Activated naive CD4-positive, alpha-beta T cell treated with anti-CD3 and anti-CD28 coated beads, Interleukin-2, amount 10 ng/mL, durations not matched to agents 7 days and 5 days (primary cell): ENCODE measurements around the gene FUT6.

ENCODE experiments used
- CTCF ChIA-PET: fragments of 350-600 bp; sonication (Branson Sonifier 250); formaldehyde crosslinking; loops from one replicate; lab custom pipeline; 2021; ENCODE audit warnings: antibody characterized with exemption; lab: Charles Lee
- DNase-seq: peaks from one replicate; pipeline ENCODE4 v3.0.0-alpha.2; 2020
- H3K27ac Mint-ChIP-seq: one replicate; pipeline ENCODE4 v1.8.0; 2021; ENCODE audit warnings: mild to moderate bottlenecking, moderate library complexity, mixed read lengths
- H3K27me3 Mint-ChIP-seq: one replicate; pipeline ENCODE4 v1.8.0; 2021; ENCODE audit warnings: mild to moderate bottlenecking, mixed read lengths
- H3K36me3 Mint-ChIP-seq: one replicate; pipeline ENCODE4 v1.8.0; 2021; ENCODE audit warnings: mixed read lengths
- H3K4me1 Mint-ChIP-seq: one replicate; pipeline ENCODE4 v1.8.0; 2021; ENCODE audit warnings: mixed read lengths
- H3K4me3 Mint-ChIP-seq: one replicate; pipeline ENCODE4 v1.8.0; 2021; ENCODE audit warnings: mild to moderate bottlenecking, moderate library complexity, mixed read lengths
- H3K9me3 Mint-ChIP-seq: one replicate; pipeline ENCODE4 v1.8.0; 2021; ENCODE audit warnings: mixed read lengths

Gene FUT6

DNA sequence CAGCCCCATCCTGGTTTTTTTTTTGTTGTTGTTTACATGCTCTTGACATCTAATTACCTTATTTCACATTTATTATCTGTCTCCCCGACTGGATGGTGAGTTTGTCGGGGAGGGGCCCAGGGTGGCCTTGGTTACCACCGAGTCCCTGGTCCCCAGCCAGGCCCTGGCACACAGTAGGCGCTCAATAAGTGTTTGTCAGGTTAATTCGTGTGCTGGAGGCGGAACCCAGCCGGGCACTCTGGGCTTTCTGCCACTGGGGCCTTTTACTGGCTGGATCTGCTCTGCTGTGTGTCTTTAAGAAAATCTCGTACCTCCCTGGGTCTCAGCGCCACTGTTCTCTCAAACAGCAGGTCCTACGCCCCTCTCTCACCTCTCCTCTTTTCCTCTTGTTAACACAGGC is 30.0 kb downstream of the FUT6 start:
- H3K27me3 Mint-ChIP-seq, result peaks cover 35% of the 10 kb centered on the region
- no peak for DNase-seq
- no peaks in the 10 kb centered on the region for H3K36me3 Mint-ChIP-seq
- H3K4me1 Mint-ChIP-seq, result peaks cover 4% of the 10 kb centered on the region
- no peak overlapping the region for H3K4me3 Mint-ChIP-seq
- H3K27ac Mint-ChIP-seq, result no peak overlapping the region
- CTCF ChIA-PET, result interaction anchor here (0.9 kb wide), 1 partner anchor 31 kb away, joined by 6 read pairs; no protein-coding TSS in a partner anchor
- H3K9me3 Mint-ChIP-seq, result no peaks in the 10 kb centered on the region

DNA sequence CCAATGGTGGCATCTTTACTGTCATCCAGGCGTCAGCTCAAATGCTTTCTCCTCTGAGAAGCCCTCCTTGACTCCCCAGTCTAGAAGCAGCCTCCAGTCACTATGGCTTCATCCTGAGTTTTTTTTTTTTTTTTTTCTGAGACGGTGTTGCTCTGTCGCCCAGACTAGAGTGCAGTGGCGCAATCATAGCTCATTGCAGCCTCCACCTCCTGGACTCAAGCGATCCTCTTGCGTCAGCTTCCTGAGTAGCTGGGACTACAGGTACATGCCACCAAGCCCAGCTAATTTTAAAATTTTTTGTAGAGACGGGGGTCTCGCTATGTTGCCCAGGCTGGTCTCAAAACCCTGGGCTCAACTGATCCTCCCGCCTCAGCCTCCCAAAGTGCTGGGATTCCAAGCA is 30.4 kb downstream of the FUT6 start:
- H3K27ac Mint-ChIP-seq, result no peak overlapping the region

DNA sequence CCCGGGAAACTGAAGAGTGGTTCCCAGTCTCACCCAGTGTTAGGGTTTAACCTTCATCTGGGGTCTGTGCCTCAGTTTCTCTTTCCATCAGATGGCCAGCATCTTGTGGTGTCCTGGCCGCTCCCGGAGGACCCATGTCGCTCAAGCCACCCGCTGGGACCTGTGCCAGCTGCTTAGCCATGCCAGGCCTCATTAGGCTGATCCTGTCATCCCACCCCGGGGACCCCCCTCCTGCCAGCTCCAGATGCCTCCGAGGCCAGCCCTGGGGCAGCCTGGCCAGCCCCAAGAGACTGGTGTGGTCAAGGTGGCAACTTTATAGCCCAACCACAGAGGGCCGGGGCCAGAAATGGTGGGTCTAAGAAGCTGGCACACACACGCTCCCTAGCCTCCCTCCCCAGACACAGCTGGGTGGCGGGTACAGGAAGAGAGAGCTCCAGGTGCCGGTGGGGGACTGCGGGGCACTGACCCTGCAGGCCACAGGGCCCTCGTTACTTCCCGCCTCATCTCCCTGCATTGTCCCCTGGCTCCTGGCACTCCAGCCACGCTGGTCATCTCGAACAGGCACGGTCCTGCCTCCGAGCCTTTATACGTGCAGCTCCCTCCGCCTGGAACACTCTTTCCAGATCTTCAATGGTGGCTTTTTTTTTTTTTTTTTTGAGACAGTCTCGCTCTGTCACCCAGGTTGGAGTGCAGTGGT is 31.2 kb downstream of the FUT6 start:
- Mint-ChIP-seq H3K36me3 (no peaks in the 10 kb centered on the region), H3K27ac (no peak overlapping the region), H3K27me3 (peaks cover 47% of the 10 kb centered on the region), H3K4me1 (peaks cover 14% of the 10 kb centered on the region), H3K9me3 (no peaks in the 10 kb centered on the region), H3K4me3 (no peak overlapping the region)
- no peak for DNase-seq
- CTCF ChIA-PET, result interaction anchor here (0.7 to 1.3 kb wide), 3 partner anchors 20 to 214 kb away, joined by 3 to 4 read pairs (median 4); partner anchors contain the start of gene NDUFA11

More for the DNA sequence above, 30.4 kb downstream of the FUT6 start:
- no peak for DNase-seq
- Mint-ChIP-seq H3K4me1 (peaks cover 8% of the 10 kb centered on the region), H3K36me3 (no peaks in the 10 kb centered on the region), H3K27me3 (peaks cover 39% of the 10 kb centered on the region), H3K4me3 (no peak overlapping the region), H3K9me3 (no peaks in the 10 kb centered on the region)
- CTCF ChIA-PET, result interaction anchor here (0.9 kb wide), 1 partner anchor 31 kb away, joined by 6 read pairs; no protein-coding TSS in a partner anchor

DNA sequence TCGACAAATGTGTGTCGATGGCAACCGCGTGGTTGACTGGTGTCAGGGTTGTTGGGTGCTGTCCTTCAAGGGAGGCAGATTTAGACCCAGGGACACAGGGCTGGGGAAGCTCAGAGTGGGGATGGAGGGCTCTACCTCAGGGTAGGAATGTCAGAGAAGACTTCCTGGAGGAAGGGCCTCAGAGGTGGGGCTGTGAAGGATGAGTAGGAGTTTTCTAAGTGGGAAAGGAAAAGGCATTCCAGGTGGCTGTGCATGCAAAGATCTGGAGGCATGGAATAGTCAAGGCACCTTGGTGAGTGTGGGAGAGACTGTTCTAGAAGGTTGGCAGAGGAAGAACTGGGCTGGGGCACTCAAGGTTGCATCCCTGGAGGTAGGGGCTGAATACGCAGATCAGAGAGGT is 32.6 kb downstream of the FUT6 start:
- no peak overlapping the region for H3K4me3 Mint-ChIP-seq

DNA sequence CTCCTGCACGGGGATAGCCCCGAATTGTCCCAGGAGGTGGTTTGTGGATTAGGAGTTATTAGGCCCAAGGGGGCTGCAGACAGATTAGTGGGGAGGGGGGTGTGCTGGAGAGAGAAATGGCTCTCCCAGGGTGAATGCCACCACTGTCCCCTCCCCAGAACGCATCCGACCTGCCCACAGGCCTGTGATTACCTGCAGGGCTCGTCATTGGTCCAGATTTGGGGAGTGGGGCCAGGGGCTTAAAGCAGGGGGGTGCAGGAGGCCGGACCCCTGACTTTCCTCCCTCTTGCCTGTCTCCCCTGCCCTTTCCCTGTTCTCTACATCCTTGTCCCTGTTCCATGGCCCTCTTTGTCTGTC is 33.4 kb downstream of the FUT6 start:
- H3K27ac Mint-ChIP-seq, result no peak overlapping the region
- H3K27me3 Mint-ChIP-seq, result peaks cover 67% of the 10 kb centered on the region
- DNase-seq, result no peak

More for the DNA sequence above, 32.6 kb downstream of the FUT6 start:
- peaks cover 23% of the 10 kb centered on the region for H3K4me1 Mint-ChIP-seq
- DNase-seq, result no peak
- CTCF ChIA-PET, result interaction anchor here (1.0 to 1.2 kb wide), 2 partner anchors 21 to 215 kb away, joined by 6 read pairs; no protein-coding TSS in a partner anchor
- H3K9me3 Mint-ChIP-seq, result no peaks in the 10 kb centered on the region
- H3K27ac Mint-ChIP-seq, result no peak overlapping the region
- H3K36me3 Mint-ChIP-seq, result no peaks in the 10 kb centered on the region
- H3K27me3 Mint-ChIP-seq, result peaks cover 59% of the 10 kb centered on the region

DNA sequence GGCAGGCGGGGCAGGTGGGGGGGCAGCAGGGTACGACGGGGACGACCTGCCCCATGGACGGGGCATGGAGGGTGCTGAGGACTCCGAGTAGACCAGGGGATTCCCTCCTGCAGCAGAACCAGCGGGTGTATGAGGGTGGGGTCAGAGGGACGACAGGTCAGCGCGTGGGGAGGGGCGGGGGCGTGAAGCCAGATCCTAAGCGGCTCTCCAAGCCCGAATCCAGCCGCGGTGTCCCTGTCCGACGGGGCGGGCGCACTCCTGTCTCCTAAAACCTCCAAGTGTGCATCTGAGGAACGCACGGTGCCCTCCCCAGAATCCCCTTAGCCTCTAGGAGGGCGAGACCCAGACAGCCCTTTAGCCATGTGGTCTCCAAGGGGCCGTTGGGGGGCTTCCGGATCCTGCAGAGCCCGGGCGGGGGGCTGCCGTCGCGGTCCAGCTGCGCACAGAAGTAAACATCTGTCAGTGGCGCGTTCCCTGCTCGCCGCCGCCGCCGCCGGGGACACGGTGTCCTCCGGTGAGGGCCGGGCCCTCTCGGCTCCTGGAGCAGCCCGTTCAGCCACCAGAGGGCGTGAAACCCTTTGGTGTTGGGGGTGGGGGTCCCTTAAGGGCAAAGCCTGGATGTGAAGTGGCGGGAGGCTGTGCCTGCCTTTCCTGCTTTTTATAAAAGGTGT is 33.9 kb downstream of the FUT6 start:
- Mint-ChIP-seq H3K36me3 (no peaks in the 10 kb centered on the region), H3K9me3 (no peaks in the 10 kb centered on the region), H3K27ac (no peak overlapping the region), H3K4me1 (peaks cover 25% of the 10 kb centered on the region), H3K27me3 (peaks cover 72% of the 10 kb centered on the region), H3K4me3 (peak overlapping the region; percentile 15)
- CTCF ChIA-PET, result no interaction called here
- peak; percentile 73 for DNase-seq

More for the DNA sequence above, 33.4 kb downstream of the FUT6 start:
- H3K9me3 Mint-ChIP-seq, result no peaks in the 10 kb centered on the region
- CTCF ChIA-PET, result interaction anchor here (1.0 to 1.2 kb wide), 2 partner anchors 21 to 216 kb away, joined by 6 read pairs; no protein-coding TSS in a partner anchor
- no peak overlapping the region for H3K4me3 Mint-ChIP-seq
- no peaks in the 10 kb centered on the region for H3K36me3 Mint-ChIP-seq
- peaks cover 25% of the 10 kb centered on the region for H3K4me1 Mint-ChIP-seq

DNA sequence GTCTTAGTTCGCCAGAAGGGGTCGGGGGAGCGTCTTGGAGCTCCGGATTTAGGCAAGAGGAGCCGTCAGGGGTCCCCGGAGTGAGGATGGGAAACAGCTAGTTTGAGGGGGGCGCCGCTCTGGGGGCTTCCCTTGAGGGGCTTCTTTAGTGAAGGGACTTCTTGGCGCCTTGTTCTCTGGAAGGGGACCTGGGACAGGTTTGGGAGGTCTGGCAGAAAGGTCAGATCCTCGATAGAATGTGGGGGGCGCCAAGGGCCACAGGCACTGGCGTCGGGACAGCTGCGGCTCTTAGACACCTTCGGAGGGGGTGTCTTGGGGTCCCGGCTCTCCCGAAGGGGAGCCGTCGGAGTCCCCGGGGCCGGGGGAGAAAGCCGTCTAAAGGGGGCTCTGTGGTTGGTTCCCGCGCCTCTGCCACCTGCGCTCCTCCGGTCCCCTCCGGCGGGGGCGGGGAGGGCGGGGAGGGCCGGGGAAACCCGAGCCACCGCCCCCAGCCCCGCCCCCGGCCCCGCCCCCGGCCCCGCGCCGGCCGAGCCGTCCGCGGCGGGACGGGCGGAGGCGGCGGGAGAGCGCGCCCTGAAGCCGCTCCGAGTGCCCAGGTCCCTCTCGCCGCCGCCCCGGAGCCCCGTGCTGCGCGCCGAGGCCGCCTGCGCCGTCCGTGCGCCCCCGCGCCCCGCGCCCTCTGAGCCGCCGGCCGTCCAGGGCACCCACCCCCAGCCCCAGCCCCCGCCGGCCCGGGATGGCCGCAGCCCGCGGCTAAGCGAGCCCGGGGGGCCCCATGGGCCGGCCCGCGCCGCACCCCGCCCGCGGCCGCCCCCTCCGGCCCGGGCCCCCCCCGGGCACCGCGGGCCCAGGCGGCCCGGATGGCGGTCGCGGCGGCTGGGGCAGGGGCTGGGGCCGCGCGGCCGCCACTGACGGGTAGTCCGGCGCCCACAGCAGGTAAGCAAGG is 34.7 kb downstream of the FUT6 start, which contains the start of gene NRTN:
Gene NRTN (plus strand): TSS at position 552 of the 946 bp plus-strand sequence. CDS start 19,099 bp downstream, outside the sequence.
- no peak within 1 kb of the TSS for H3K27ac Mint-ChIP-seq
- H3K27me3 Mint-ChIP-seq, result peaks cover 79% of the 10 kb centered on the region
- peak within 1 kb of the TSS; percentile 65 for H3K4me3 Mint-ChIP-seq
- peaks cover 25% of the 10 kb centered on the region for H3K4me1 Mint-ChIP-seq
- CTCF ChIA-PET, result interaction anchor here (0.6 to 2.4 kb wide), 37 partner anchors 9 to 321 kb away, joined by 3 to 45 read pairs (median 5); partner anchors contain the start of genes DUS3L, NDUFA11, RANBP3 and VMAC
- H3K36me3 Mint-ChIP-seq, result no peaks in the 10 kb centered on the region
- peak; percentile 60 for DNase-seq
- H3K9me3 Mint-ChIP-seq, result no peaks in the 10 kb centered on the region

DNA sequence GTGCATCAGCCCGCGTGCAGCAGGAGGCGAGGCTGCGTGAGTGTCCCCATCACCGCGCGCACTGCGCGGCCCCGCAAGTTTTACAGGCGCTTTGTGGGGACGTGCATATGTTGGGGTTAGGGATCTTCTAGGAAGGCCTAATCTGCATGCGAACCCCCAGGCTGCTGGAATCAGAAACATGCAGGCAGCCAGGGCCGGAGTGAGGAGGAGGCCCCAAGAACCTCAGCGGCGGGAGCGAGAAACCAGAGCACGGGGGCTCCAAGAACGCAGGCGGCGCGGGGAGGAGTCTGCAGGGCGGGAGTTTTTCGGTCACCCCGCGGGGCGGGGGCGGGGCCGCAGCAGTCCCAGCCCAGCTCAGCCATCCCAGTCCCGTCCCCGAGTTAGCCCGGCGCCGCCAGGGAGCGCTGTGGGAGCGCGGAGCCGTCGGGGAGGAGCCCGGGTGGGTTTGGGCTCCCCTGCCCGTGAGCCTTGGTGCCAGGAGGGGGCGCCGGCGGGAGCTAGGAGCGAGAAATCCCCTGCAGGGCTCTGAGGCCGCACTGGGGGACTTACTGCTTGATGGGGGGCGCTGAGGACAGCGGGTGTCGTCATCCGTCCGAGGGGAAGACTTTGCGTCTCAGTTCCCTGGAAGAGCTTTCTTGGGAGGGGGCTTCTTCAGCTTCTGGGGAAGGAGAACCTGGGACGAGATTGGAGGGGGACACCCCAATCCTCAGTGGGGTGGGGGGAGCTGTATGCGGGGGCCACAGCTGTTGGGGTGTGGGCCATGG is 35.6 kb downstream of the FUT6 start:
- no peak overlapping the region for H3K27ac Mint-ChIP-seq
- peak; percentile 95 for DNase-seq
- CTCF ChIA-PET, result interaction anchor here (0.5 to 2.4 kb wide), 40 partner anchors 10 to 677 kb away, joined by 3 to 45 read pairs (median 4); partner anchors contain the start of genes DENND1C, DUS3L, NDUFA11 and RANBP3
- peak overlapping the region; percentile 65 for H3K4me3 Mint-ChIP-seq
- H3K4me1 Mint-ChIP-seq, result peaks cover 27% of the 10 kb centered on the region
- H3K9me3 Mint-ChIP-seq, result no peaks in the 10 kb centered on the region
- H3K27me3 Mint-ChIP-seq, result peaks cover 88% of the 10 kb centered on the region
- H3K36me3 Mint-ChIP-seq, result no peaks in the 10 kb centered on the region

DNA sequence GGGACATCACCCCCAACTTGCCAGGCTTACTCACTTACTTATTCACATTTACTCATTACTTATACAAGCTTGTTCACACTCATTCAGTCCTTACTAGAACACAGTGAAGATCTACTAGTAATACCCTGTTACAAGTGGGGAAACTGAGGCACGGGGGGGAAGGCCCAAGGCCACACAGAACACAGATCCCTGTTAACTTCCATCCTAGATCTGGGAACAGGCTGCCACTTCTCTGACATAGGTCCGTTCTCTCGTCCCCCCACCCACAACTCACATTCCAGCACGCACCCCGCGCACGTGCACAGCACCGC is 36.1 kb downstream of the FUT6 start:
- Mint-ChIP-seq H3K9me3 (no peaks in the 10 kb centered on the region), H3K36me3 (no peaks in the 10 kb centered on the region), H3K27ac (no peak overlapping the region), H3K4me1 (peaks cover 27% of the 10 kb centered on the region), H3K27me3 (peaks cover 93% of the 10 kb centered on the region), H3K4me3 (peak overlapping the region; percentile 61)
- CTCF ChIA-PET, result interaction anchor here (0.5 to 2.4 kb wide), 31 partner anchors 9 to 678 kb away, joined by 3 to 45 read pairs (median 5); partner anchors contain the start of genes DENND1C, DUS3L, NDUFA11 and RANBP3
- no peak for DNase-seq

DNA sequence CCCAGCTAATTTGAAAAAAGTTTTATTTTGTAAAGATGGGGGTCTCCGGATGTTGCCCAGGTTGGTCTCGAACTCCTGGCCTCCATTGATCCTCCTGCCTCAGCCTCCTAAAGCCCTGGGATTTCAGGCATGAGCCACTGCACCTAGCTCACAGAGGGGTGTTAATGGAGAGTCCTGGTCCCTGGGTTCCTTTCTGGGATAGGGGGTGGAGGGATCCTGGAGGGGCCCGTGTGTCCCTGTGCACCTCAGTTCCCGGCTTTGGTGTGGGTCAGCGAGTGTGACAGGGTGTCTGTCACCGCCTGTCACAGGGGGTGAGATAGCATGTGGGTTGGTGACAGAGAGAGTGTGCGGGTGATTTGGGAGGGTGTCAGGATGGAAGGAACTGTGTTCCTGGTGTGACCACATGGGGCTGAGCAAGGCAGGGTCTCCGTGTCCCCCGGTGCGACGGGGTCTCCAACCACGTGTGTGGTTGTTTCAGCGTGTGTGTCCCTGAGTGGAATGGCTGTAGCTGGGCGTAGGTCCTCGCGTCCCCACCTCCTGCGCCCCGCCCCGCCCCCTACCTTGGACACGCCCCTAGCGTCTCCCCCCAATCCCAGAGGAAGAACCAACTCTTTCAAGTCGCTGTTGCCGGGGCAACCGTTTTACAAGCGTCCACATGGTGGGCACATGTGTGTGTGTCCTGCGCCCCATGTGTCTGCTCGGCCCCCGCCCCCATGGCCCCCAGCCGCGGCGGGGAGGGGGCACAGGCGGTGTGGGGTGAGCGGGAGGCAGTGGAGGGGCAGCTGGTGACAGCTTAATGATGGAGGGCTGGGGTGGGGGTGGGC is 37.5 kb downstream of the FUT6 start:
- H3K27ac Mint-ChIP-seq, result no peak overlapping the region
- peak; percentile 41 for DNase-seq
- peaks cover 27% of the 10 kb centered on the region for H3K4me1 Mint-ChIP-seq
- no peaks in the 10 kb centered on the region for H3K36me3 Mint-ChIP-seq
- H3K9me3 Mint-ChIP-seq, result no peaks in the 10 kb centered on the region
- H3K27me3 Mint-ChIP-seq, result peaks cover 88% of the 10 kb centered on the region
- CTCF ChIA-PET, result interaction anchor here (1.2 kb wide), 1 partner anchor 164 kb away, joined by 3 read pairs; no protein-coding TSS in a partner anchor
- no peak overlapping the region for H3K4me3 Mint-ChIP-seq

DNA sequence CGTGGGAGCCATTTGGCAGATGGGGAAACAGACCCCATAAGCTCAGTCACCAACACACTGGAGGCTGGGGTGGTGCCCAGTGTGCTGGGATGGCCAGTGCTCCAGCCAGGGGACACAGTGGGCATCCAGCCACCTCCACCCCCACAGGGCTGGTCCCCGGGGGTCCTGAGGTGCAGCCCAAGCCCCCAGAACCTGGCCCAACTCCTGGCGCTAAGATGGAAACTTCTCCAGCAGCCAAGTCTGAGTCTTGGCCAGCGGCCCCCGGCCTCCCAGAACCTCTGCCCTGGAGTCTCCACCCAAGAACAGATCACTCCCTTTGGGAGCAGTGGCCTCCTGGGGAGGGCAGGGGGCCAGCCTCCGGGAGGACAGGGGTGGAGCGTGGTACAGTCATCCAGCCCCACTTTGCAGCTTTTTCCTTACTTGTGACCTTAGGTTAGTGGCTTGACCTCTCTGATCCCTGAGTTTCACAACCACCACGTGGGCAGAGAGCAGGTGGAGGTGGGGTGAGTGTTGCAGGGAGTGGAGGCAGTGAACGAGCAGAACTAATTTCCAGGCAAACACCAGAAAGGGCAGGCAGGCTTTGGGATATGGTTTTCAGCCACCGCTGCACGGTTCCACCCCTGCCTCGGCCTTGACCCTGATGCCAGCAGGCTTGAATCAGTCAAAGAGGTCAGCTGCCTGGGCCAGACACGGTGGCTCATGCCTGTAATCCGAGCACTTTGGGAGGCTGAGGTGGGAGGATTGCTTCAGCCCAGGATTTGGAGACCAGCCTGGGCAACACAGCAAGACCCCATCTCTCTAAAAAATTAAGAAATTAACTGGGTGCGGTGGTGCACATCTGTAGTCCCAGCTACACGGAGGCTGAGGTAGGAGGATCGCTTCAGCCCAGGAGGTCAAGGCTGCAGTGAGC is 38.9 kb downstream of the FUT6 start:
- Mint-ChIP-seq H3K4me3 (no peak overlapping the region), H3K36me3 (no peaks in the 10 kb centered on the region), H3K4me1 (peaks cover 27% of the 10 kb centered on the region), H3K9me3 (no peaks in the 10 kb centered on the region), H3K27ac (no peak overlapping the region), H3K27me3 (peaks cover 79% of the 10 kb centered on the region)
- CTCF ChIA-PET, result interaction anchor here (1.2 kb wide), 1 partner anchor 165 kb away, joined by 3 read pairs; no protein-coding TSS in a partner anchor
- no peak for DNase-seq
